Stimulated activated naive CD8-positive, alpha-beta T cell treated with anti-CD3 and anti-CD28 coated beads, Interleukin-15, Interleukin-2, amounts not matched to agents 100 ng/mL and 50 ng/mL, for 24 hours (primary cell): ENCODE results near the gene RUNX3.

Source experiments
- H3K27ac Mint-ChIP-seq: one replicate; pipeline ENCODE4 v1.8.0; 2021; ENCODE audit warnings: mild to moderate bottlenecking, mixed read lengths
- H3K27me3 Mint-ChIP-seq: one replicate; pipeline ENCODE4 v1.8.0; 2021; ENCODE audit warnings: mixed read lengths
- H3K36me3 Mint-ChIP-seq: one replicate; pipeline ENCODE4 v1.8.0; 2021; ENCODE audit warnings: low read depth, mixed read lengths
- H3K4me1 Mint-ChIP-seq: one replicate; pipeline ENCODE4 v1.8.0; 2021; ENCODE audit warnings: low read depth, mixed read lengths
- H3K4me3 Mint-ChIP-seq: one replicate; pipeline ENCODE4 v1.8.0; 2021; ENCODE audit warnings: mild to moderate bottlenecking, mixed read lengths
- H3K9me3 Mint-ChIP-seq: one replicate; pipeline ENCODE4 v1.8.0; 2021; ENCODE audit warnings: mixed read lengths

The RUNX3 gene

DNA sequence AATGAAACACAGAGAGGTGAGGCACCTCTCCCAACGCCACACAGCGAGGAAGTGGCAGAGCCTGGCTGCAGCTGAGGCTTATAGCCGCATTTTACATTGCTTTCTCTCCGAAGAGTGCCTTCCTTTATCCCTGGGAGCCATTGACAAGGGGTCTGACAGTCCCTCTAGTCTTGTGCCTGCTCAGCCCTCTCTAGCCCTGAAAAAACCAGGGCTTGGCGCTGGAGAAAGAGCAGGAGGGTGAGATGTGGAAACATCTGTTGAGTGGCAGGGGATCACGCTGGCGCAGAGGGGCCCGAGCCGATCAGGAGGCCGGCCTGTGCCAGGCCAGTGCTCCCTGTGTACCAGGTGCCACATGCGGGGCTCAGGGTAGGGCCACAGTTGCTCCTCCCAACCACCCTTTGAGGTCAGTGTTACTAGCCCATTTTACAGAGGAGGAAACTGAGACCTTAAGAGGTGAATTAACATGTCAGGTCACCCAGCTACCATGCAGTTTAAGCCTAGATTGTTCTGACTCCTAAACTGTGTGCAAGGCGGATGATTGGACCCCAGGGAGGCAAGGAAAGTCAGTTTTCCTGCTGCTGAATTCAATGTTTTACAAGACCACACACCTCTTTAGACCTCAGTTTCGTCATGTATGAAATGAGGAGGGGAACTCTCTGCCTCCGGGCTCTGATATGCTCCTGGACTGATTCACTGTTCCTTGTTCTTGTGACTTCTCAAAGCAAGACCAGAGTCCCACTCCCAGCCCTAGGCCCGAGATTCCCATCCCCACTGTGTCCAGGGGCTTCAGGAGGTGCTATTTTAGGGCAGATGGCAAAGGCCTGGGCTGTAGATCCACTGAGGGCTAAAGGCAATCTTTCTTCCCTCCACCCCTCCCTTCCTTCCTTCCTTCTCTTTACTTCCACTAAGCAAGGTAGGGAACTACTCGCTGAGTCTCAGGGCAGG is 28.0 kb upstream of the RUNX3 start:
- Mint-ChIP-seq H3K36me3 (peaks cover 98% of the 10 kb centered on the region), H3K4me3 (peak overlapping the region; percentile 85), H3K27me3 (no peaks in the 10 kb centered on the region), H3K4me1 (peaks cover 90% of the 10 kb centered on the region), H3K27ac (peak overlapping the region; percentile 99), H3K9me3 (no peaks in the 10 kb centered on the region)

DNA sequence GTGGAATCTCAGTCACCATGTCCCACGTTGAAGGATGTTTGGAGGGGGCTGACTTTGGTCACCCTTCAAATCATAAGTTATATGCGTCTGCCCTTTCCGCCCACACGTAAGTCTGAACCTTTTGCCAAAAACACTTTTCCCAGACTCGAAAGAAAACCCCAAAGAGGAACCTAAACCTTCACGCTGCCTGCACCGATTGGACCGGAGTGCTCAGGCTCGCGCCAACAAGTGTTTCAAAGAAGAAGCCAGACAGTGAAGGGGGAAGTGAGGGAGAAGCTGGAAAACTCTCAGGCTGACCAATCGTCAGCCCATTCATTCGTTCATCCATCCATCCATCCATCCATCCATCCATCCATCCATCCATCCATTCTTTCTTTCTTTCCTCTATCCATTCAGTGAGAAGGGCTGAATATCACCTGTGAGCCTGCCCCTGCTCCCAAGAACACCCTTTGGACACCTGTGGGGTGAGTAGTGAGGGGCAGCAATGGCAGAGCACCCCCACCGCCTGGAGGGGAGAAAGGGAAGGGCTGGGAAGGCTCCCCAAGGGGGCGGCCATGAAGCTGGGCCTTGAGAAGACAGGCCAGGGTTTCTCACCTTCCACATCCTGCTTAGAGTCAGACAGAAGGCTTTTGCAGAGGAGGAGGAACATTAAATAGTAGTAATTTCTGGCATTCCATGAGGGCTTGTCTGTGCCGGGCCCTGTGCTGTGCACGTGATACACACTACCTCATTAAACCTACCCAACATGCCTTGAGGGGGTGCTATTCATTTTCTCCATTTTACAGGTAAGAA is 27.1 kb upstream of the RUNX3 start:
- Mint-ChIP-seq H3K27me3 (no peaks in the 10 kb centered on the region), H3K27ac (peak overlapping the region; percentile 99), H3K4me1 (peaks cover 98% of the 10 kb centered on the region), H3K4me3 (peak overlapping the region; percentile 85), H3K36me3 (peaks cover 96% of the 10 kb centered on the region), H3K9me3 (no peaks in the 10 kb centered on the region)

DNA sequence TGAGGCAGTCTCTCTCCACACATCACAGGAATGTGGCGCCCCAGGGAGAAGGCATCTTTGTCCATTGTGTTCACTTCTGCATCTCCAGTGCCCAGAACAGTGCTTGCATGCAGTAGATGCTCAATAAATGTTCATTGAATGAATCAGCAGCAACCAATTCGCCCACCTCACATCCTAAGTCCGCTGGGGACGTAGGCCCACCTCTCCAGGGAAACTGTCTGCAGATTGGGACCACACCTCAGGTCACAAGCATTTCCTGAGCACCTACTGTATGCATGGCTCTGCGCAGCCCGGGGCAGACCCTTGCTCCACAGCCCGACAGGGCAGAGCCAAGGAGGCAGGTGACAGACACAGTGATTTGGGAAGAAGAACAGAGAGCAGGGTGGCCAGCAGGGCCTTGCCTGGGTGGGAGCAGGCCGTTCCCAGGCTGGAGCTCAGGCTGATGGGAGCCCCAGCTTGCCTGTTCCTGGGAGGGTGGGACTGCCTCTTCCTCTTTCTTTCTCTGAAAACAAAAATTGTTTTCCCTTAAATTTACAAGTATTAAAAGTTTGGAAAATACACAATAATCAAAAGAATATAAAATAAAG is 25.8 kb upstream of the RUNX3 start:
- Mint-ChIP-seq H3K4me3 (peak overlapping the region; percentile 85), H3K36me3 (peaks cover 96% of the 10 kb centered on the region)

DNA sequence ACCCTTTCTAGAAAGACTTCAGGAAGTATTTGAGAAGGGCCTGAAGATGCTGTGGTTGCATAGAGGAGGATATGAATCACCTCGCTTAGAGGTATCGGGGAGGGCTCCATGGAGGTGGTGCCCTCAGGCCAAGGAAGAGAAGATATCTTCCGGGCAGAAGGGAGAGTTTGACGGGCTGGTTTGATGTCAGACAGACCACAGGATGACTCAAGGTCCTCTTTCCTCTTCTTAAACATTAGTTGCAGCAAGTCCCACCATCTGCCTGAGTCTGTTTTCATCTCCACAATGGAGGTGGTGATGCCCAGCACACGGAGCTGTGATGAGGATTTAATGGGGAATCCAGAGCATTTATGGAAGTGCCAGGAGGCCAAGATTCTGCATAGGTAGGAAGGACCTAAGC is 25.1 kb upstream of the RUNX3 start:
- Mint-ChIP-seq H3K27ac (peak overlapping the region; percentile 99), H3K36me3 (peaks cover 94% of the 10 kb centered on the region), H3K27me3 (no peaks in the 10 kb centered on the region), H3K4me3 (peak overlapping the region; percentile 85), H3K4me1 (peaks cover 98% of the 10 kb centered on the region), H3K9me3 (no peaks in the 10 kb centered on the region)

More for the DNA sequence above, 25.8 kb upstream of the RUNX3 start:
- Mint-ChIP-seq H3K27me3 (no peaks in the 10 kb centered on the region), H3K4me1 (peaks cover 98% of the 10 kb centered on the region), H3K9me3 (no peaks in the 10 kb centered on the region), H3K27ac (peak overlapping the region; percentile 99)

DNA sequence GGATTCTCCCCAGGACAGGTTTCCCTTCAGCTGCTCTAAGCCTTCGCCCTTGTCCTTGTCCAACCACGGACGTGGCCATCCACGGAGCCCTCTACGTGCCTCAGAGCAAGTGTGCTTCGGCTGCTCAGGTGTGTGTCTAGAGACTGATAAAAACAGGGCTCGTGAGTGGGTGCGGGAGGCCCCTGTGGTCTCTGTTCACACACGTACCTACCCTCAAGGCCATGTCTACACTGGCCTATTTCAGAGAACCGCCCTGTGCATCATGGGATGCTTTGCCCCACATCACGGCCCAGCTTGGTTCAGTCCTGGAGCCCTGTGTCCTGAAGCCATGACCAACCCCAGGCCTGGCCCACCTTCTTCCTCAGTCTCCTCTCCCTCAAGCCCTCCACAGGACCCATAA is 24.6 kb upstream of the RUNX3 start:
- Mint-ChIP-seq H3K4me3 (peak overlapping the region; percentile 85), H3K4me1 (peaks cover 98% of the 10 kb centered on the region), H3K9me3 (no peaks in the 10 kb centered on the region), H3K27me3 (no peaks in the 10 kb centered on the region), H3K36me3 (peaks cover 94% of the 10 kb centered on the region), H3K27ac (peak overlapping the region; percentile 99)

DNA sequence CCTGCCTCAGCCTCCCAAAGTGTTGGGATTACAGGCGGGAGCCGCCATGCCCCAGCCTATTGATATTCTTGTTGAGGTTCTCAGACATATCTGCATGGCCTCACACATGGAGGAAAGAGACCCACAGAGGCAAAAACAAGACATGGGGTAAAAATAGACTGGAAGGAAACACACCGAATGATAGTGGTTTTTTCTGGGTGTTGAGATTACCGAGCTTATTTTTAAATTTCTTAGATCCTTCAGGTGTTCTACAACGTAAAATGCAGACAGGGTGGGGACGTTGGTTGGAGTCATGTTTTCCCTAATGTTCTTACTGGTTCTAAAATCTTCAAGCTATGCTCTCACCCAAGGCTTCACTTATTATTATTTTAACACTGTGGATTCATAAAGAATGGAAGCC is 23.9 kb upstream of the RUNX3 start:
- Mint-ChIP-seq H3K4me3 (peak overlapping the region; percentile 85), H3K27ac (peak overlapping the region; percentile 99), H3K27me3 (no peaks in the 10 kb centered on the region), H3K36me3 (peaks cover 94% of the 10 kb centered on the region), H3K9me3 (no peaks in the 10 kb centered on the region), H3K4me1 (peaks cover 99% of the 10 kb centered on the region)

DNA sequence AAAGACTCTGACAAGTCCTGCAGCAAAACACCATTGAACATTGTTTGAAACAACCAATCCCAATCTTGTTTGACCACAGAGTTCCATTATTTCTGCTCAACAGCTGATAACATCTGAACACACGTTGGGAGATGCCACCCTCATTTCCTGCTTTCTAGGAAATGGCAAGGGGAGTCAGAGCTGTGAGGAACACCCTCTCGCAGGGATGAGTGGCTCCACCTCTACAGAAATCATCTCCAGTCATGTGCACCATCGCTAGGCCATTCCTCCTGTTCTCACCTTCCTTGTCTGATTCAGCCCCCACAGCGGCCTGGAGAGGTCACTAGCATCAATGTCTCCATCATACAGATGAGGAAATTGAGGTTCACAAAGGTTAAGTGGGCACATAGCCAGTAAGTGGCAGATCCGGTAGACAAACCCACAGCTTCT is 22.4 kb upstream of the RUNX3 start:
- Mint-ChIP-seq H3K36me3 (peaks cover 89% of the 10 kb centered on the region), H3K9me3 (no peaks in the 10 kb centered on the region), H3K27ac (peak overlapping the region; percentile 99), H3K27me3 (no peaks in the 10 kb centered on the region), H3K4me3 (peak overlapping the region; percentile 74), H3K4me1 (peaks cover 99% of the 10 kb centered on the region)

DNA sequence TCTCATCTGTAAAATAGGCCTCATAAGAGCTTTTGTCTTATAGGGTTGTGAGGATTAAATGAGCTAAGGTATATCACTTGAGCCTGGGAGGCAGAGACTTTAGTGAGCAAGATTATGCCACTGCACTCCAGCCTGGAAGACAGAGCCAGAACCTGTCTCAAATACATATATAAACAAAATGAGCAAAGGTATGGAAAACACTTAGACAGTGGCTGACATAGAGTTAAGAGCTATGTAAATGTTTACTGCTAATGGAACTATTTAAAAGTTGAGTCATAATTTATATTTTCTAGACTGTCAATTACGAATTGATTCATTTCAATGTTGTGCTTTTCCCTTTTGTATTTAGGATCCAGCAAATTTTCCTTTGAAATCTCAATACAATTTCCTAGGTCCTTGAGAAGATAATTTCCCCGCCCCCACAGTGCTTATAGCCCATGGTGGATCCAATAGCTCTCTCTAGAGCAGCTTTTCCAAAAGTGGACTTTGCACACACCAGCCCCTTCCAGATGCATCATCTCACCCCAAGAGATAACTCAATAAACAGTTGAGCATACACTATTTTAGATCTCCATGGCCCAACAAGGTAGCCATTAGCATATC is 21.8 kb upstream of the RUNX3 start:
- Mint-ChIP-seq H3K36me3 (peaks cover 84% of the 10 kb centered on the region), H3K4me3 (peak overlapping the region; percentile 74), H3K4me1 (peaks cover 99% of the 10 kb centered on the region), H3K27ac (peak overlapping the region; percentile 99), H3K9me3 (no peaks in the 10 kb centered on the region), H3K27me3 (no peaks in the 10 kb centered on the region)

DNA sequence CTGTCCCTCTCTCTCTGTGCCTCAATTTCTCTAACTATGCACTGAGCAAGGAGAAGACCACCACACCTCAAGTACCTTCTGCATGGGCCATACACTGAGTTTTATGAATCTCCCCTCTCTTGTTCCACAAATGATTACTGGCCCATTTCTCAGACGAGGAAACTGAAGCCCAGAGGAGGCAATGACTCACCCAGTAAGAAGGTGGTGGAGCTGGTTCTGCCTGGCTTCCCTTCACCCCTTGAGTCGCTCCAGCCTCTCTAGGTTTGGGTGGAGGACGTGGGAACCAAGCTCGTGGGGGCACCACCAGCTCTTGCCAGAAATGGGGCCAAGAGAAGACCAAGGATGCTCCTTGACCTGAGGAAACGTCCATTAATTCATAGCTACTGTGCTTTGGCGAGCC is 21.3 kb upstream of the RUNX3 start:
- Mint-ChIP-seq H3K9me3 (no peaks in the 10 kb centered on the region), H3K4me1 (peaks cover 99% of the 10 kb centered on the region), H3K27ac (peak overlapping the region; percentile 99), H3K4me3 (peak overlapping the region; percentile 54), H3K36me3 (peaks cover 78% of the 10 kb centered on the region), H3K27me3 (no peaks in the 10 kb centered on the region)

DNA sequence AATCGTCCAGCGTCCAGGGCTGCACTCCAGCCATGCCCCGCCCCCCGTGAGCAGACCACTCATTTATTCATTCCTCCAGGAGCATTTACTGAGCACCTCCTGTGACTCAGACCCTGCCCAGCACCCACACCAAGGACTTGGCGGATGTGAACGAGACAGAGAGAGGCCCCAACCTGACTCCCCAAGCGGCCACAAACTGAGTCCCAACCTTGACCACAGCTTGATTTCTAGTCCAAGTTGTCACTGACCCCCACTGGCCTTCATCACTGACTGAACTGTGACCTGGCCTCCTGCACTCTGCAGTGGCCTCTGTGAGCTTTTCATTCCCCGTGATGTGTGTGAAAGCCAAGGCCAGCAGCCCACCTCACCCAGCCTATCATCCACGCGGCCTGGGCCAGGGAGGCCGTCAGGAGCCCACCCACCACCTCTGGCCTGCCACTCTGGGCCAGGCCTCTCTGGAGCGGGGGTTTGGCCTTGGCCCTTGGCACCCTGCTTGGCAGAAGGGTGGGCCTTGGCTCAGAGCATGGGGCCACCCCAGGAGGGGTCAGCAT is 19.3 kb upstream of the RUNX3 start:
- Mint-ChIP-seq H3K27me3 (no peaks in the 10 kb centered on the region), H3K27ac (peak overlapping the region; percentile 79), H3K4me3 (peak overlapping the region; percentile 17), H3K36me3 (peaks cover 74% of the 10 kb centered on the region), H3K9me3 (no peaks in the 10 kb centered on the region), H3K4me1 (peaks cover 92% of the 10 kb centered on the region)

DNA sequence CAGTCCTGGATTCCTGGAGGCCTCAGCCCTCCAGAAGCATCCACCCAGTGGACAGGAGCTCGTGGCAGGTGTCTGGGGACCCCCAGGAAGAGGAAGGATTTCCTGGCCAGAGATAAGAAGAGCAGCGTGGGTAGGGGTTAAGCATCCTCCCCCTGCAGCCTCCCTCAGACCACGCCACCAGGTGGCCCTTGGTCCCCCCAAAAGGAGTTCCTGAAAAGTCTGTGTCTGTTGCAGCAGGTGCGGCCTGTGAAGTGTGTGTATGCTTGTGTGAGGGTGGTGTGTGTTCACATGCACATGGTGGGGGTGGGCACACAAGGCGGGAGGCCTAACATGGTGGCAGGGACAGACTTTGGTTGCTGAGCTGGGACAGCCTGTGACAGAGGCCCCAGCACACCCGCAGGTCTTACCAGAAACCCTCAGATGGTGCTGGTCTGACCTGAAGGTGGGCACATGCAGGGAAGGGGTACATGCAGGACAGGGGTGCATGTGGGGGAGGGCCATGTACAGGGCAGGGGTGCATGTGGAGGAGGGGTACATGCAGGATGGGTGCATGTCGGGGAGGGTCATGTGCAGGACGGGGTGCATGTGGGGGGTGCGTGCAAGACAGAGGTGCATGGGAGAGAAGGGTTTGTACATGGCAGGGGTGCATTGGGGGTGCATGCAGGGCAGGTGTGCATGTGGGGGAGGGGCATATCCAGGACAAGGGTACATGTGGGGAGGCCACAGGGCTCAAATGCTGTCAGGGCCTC is 18.2 kb upstream of the RUNX3 start:
- Mint-ChIP-seq H3K27me3 (no peaks in the 10 kb centered on the region), H3K36me3 (peaks cover 74% of the 10 kb centered on the region), H3K9me3 (no peaks in the 10 kb centered on the region), H3K4me3 (peak overlapping the region; percentile 17), H3K27ac (peak overlapping the region; percentile 79), H3K4me1 (peaks cover 88% of the 10 kb centered on the region)

DNA sequence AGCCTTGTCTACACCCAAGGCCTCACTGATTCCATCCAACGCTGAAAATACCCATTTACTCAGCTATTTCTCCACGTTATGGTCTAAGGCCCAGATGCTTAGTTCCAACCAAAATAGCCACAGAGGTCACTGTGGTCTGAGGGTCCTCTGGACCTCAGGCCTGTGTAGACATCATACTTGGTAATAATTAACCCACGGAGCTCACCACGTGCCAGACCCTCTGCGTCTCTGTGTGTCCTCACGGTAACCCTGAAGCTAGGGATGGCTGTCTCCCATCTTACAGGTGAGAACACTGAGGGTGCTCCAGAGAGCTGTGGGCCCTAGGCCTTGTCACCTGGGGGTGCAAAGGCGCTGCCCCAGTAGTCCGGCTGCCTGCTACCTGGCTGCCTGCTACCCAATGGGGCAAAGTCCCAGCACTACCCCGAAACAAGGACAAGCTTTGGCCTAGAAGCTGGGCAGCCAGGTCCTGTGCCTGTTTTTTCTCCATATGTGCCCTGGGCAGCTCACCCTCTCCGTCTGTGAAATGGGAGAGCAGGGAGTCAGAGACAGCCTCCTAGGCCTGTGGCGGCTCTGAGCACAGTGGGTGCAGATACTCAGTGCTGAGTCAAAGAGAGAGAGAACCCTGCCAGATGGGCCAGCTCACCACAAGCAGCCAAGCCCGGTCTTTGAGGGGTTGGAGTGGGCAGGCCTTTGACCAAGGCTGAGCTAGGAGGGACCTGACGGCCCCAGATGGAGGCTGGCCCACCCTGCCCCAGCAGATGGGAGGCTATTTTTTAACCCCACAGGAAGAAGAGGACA is 17.0 kb upstream of the RUNX3 start:
- Mint-ChIP-seq H3K9me3 (no peaks in the 10 kb centered on the region), H3K36me3 (peaks cover 72% of the 10 kb centered on the region), H3K4me1 (peaks cover 81% of the 10 kb centered on the region), H3K27me3 (no peaks in the 10 kb centered on the region), H3K27ac (peak overlapping the region; percentile 84), H3K4me3 (peak overlapping the region; percentile 26)
